HG03064 (cell line): Measurements from ENCODE around the gene MYBPC1.
"Not testable (repeated sequence)": the region's sequence is repeated elsewhere in the genome, so short reads cannot be mapped to it uniquely, and the experiment has no call there.

Experiments used
- ATAC-seq: cut with Tn5 transposase; IDR thresholded peaks from one replicate; pipeline ENCODE4 v1.9.1; 2021; ENCODE audit warnings: low read depth; ENCODE audit not compliant: unreplicated experiment

Gene MYBPC1

GRCh38 chr12:101594700-101595099 lies at the start of gene MYBPC1:
TSS of gene MYBPC1 (plus strand) at chr12:101594971. CDS start at chr12:101595071, 100 bp downstream.
- no peak for ATAC-seq

GRCh38 chr12:101551362-101552114 lies 43.2 kb upstream of the MYBPC1 start:
- ATAC-seq, result no peak

- no peak for ATAC-seq
Observed at GRCh38 chr12:101552277-101552676, 42.5 kb upstream of the MYBPC1 start.

GRCh38 chr12:101557094-101557493 lies 37.7 kb upstream of the MYBPC1 start:
- no peak for ATAC-seq

GRCh38 chr12:101558726-101559125 lies 36.0 kb upstream of the MYBPC1 start:
- ATAC-seq, result not testable (repeated sequence)

GRCh38 chr12:101563212-101563611 lies 31.6 kb upstream of the MYBPC1 start:
- ATAC-seq, result no peak

GRCh38 chr12:101564912-101565311 lies 29.9 kb upstream of the MYBPC1 start:
- no peak for ATAC-seq

GRCh38 chr12:101566318-101566717 lies 28.5 kb upstream of the MYBPC1 start:
- ATAC-seq, result no peak

- no peak for ATAC-seq
Observed at GRCh38 chr12:101567918-101568317, 26.9 kb upstream of the MYBPC1 start.

GRCh38 chr12:101570047-101570446 lies 24.7 kb upstream of the MYBPC1 start:
- no peak for ATAC-seq

GRCh38 chr12:101571105-101571504 lies 23.7 kb upstream of the MYBPC1 start:
- ATAC-seq, result no peak

GRCh38 chr12:101573743-101574142 lies 21.0 kb upstream of the MYBPC1 start:
- no peak for ATAC-seq

- no peak for ATAC-seq
Observed at GRCh38 chr12:101578417-101578816, 16.4 kb upstream of the MYBPC1 start.

GRCh38 chr12:101581190-101581589 lies 13.6 kb upstream of the MYBPC1 start:
- no peak for ATAC-seq

- no peak for ATAC-seq
Observed at GRCh38 chr12:101582937-101583336, 11.8 kb upstream of the MYBPC1 start.

- no peak for ATAC-seq
Observed at GRCh38 chr12:101590383-101590782, 4.4 kb upstream of the MYBPC1 start.

- ATAC-seq, result no peak
Observed at GRCh38 chr12:101591781-101592180, 3.0 kb upstream of the MYBPC1 start.

- ATAC-seq, result no peak
Observed at GRCh38 chr12:101592448-101592847, 2.3 kb upstream of the MYBPC1 start.

- no peak for ATAC-seq
Observed at GRCh38 chr12:101592921-101593320, 1.9 kb upstream of the MYBPC1 start.

GRCh38 chr12:101596172-101596571 lies 1.4 kb downstream of the MYBPC1 start:
- ATAC-seq, result no peak

- ATAC-seq, result no peak
Observed at GRCh38 chr12:101597164-101597563, 2.4 kb downstream of the MYBPC1 start.

GRCh38 chr12:101598483-101598882 lies 3.7 kb downstream of the MYBPC1 start:
- ATAC-seq, result no peak

GRCh38 chr12:101599311-101599710 lies 4.5 kb downstream of the MYBPC1 start:
- no peak for ATAC-seq
